HL-60/S4 treated with retinoic acid at 250 ng/mL for 4 days and 3 days (cell line): Measurements from ENCODE around the gene YWHAH.

ENCODE experiments used
- in situ Hi-C: fragments of 300-500 bp; cut with MboI; formaldehyde crosslinking; loops from 2 replicates; pipeline ENCODE4 v1.7.0; 2022; ENCODE audit warnings: low sequenced_read_pairs

Gene YWHAH

GRCh38 chr22:31947296-31947695 is 3.0 kb downstream of the YWHAH start:
- in situ Hi-C loops: no loop called here

GRCh38 chr22:31948002-31948401 is 3.7 kb downstream of the YWHAH start:
- in situ Hi-C loops: no loop called here

- in situ Hi-C loops: loop anchor here (25.0 kb wide), 1 partner anchor 288 kb away; the partner anchor contains the start of gene PISD
Observed at GRCh38 chr22:31950226-31950625, 5.9 kb downstream of the YWHAH start.

- in situ Hi-C loops: loop anchor here (25.0 kb wide), 1 partner anchor 289 kb away; the partner anchor contains the start of gene PISD
Observed at GRCh38 chr22:31951194-31952093, 7.1 kb downstream of the YWHAH start.

GRCh38 chr22:31952094-31952401 is 7.7 kb downstream of the YWHAH start:
- in situ Hi-C loops: loop anchor here (25.0 kb wide), 1 partner anchor 290 kb away; the partner anchor contains the start of gene PISD

GRCh38 chr22:31952472-31952871 is 8.1 kb downstream of the YWHAH start:
- in situ Hi-C loops: loop anchor here (25.0 kb wide), 1 partner anchor 290 kb away; the partner anchor contains the start of gene PISD

GRCh38 chr22:31953261-31953660 is 8.9 kb downstream of the YWHAH start:
- in situ Hi-C loops: loop anchor here (25.0 kb wide), 1 partner anchor 291 kb away; the partner anchor contains the start of gene PISD

GRCh38 chr22:31954535-31955523 is 10.5 kb downstream of the YWHAH start:
- in situ Hi-C loops: loop anchor here (25.0 kb wide), 1 partner anchor 293 kb away; the partner anchor contains the start of gene PISD

- in situ Hi-C loops: loop anchor here (25.0 kb wide), 1 partner anchor 294 kb away; the partner anchor contains the start of gene PISD
Observed at GRCh38 chr22:31956360-31956759, 12.0 kb downstream of the YWHAH start.

- in situ Hi-C loops: loop anchor here (25.0 kb wide), 1 partner anchor 296 kb away; the partner anchor contains the start of gene PISD
Observed at GRCh38 chr22:31957970-31958594, 13.7 kb downstream of the YWHAH start.

GRCh38 chr22:31958625-31959239 is 14.4 kb downstream of the YWHAH start:
- in situ Hi-C loops: loop anchor here (25.0 kb wide), 1 partner anchor 296 kb away; the partner anchor contains the start of gene PISD

- in situ Hi-C loops: loop anchor here (25.0 kb wide), 1 partner anchor 298 kb away; the partner anchor contains the start of gene PISD
Observed at GRCh38 chr22:31960767-31961166, 16.4 kb downstream of the YWHAH start.

- in situ Hi-C loops: loop anchor here (25.0 kb wide), 1 partner anchor 300 kb away; the partner anchor contains the start of gene PISD
Observed at GRCh38 chr22:31962387-31963125, 18.2 kb downstream of the YWHAH start.

GRCh38 chr22:31968022-31968421 is 23.7 kb downstream of the YWHAH start:
- in situ Hi-C loops: loop anchor here (25.0 kb wide), 1 partner anchor 306 kb away; the partner anchor contains the start of gene PISD

- in situ Hi-C loops: loop anchor here (25.0 kb wide), 1 partner anchor 308 kb away; the partner anchor contains the start of gene PISD
Observed at GRCh38 chr22:31969789-31970489, 25.6 kb downstream of the YWHAH start.

- in situ Hi-C loops: loop anchor here (25.0 kb wide), 1 partner anchor 308 kb away; the partner anchor contains the start of gene PISD
Observed at GRCh38 chr22:31970490-31971444, 26.4 kb downstream of the YWHAH start.

GRCh38 chr22:31972180-31972579 is 27.8 kb downstream of the YWHAH start:
- in situ Hi-C loops: loop anchor here (25.0 kb wide), 1 partner anchor 310 kb away; the partner anchor contains the start of gene PISD
